GM18909 (cell line): ENCODE data around the gene IGSF9B.

Source experiments
- ATAC-seq: cut with Tn5 transposase; IDR thresholded peaks from one replicate; pipeline ENCODE4 v1.9.1; 2021; ENCODE audit warnings: mild to moderate bottlenecking; ENCODE audit not compliant: unreplicated experiment, poor library complexity

The IGSF9B gene

DNA sequence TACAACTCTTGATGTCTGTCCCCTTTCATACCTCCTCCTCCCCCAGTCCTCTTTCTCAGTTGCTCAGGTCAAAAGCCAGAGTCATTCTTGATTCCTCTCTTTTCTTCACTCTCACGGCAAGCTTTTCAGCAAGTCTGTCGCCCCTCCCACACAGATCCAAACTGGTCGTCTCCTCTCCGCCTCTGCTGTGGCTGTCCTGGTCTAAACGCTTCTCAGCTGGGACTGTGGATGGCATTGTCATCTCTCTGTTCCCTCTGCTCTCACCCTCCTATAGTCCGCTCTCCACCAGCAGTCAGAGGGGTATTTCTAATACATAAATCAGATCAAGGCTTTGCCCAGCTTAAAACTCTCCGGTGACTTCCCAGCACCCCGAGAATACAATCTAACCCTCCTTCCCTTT is 64.6 kb downstream of the IGSF9B start:
- ATAC-seq: no peak

DNA sequence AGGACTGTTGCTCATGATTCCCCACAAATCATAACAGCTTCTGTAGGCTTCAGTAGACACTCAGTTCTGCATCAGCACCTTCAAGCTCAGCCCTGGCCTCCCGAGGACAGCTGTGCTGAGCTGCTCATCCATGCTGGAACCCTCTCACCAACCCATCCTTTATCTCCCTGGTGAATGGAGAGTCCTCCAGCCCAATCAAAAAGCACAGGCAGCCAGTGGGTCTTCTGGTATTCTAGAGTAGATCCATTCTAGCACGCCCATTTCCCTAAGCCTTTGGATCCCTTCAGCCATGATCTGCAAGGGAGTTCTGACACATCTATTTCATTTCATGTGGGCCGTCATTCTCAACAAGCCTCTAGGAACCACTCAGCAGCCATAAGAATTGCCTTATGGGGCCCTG is 66.9 kb downstream of the IGSF9B start:
- ATAC-seq: no peak

DNA sequence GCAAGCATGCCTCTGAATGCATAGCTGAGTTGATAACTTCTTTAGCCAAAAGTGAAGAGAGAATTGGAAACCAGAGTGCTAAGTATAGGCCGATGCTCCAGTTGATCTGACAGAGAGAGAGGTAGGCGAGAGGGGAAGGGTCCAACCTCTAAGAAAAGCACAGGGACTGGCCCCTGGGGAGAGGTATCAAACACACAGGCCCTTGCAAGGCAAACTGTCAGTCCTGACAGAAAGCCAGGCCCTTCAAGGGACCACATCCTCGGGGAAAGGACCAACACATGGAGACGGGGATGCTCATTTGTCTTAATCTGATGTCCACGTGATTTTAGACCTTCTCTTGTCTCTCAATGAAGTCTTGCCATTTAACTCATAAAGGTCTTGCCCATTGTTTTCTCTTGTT is 67.6 kb downstream of the IGSF9B start:
- no peak for ATAC-seq

DNA sequence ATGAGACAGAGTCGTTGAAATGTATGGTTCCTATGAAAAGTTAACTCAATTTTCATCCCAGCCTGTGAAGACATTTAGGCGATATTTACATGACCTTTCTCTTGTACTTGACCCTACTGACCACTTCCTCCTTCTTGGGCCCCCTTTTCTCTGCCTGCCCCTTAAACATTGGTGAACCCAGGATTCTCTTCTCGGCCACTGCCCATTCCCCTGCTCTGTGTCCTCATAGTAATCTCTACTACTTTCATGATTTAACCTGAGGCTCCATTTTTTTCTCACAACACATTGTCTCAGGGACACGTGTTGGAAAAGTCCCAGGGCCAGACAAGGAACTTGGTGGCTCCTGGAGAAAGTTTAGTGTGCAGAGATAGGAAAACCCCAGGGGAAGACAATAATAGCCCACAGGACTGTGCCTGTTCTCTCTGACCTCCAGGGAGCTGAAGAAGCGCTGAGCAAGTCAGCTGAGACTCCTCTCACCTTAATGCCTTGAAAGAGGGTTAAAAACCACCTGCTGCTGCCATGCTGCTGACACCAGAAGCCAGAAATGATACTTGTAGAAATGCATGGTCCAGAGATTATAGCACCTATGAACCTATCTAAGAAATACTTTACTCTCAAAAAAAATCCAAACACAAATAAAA is 69.0 kb downstream of the IGSF9B start:
- no peak for ATAC-seq

DNA sequence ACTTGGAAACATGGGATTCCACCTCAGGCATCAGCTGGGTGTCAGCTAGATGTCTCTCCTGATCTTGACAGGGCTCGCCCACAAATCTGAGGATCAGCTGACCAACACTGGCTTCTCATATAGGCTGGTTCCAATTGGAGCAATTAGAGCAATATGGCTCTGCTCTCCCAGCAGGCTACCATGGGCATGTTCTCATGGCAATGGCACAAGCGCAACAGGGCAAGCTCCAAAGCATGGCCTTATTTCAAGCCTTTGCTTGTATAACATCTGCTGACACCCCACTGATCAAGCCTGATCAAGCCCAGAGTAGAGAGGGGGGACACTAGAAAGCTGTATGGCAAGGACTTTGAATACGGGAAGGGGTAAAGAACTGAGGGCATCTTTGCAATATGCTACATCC is 70.7 kb downstream of the IGSF9B start:
- no peak for ATAC-seq

DNA sequence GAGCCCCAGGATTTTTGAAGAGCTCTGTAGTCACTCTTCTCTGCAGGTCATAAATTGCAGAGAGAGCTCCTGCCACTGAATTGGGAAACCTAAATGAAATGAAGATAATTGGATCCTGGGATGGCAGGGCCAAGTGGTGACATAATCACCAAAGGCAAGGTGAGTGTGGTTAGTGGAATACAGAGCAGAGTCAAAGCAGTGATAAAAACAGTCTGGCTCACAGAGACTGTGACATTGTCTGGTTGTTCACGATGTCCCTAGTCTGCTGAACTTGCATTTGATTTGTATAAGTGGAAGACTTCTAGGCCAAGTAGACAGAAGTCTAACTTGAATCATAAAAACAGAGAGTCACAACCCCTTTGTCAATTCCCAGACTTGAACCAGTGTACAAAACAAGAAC is 84.6 kb downstream of the IGSF9B start:
- no peak for ATAC-seq

DNA sequence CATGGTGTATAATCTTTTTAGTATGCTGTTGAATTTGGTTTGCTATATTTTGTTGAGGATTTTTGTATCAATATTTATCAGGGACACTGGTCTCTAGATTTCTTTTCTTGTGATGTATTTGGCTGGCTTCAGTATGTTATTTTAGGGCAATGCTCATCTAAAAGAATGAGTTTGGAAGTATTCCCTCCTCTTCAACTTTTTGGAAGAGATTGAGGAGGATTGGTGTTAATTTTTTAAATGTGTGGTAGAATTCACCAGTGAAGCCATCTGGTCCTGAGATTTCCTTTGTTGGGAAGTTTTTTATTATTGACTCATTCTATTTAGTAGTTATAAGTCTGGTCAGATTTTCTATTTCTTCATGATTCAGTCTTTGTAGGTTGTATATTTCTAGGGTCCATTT is 89.3 kb downstream of the IGSF9B start:
- no peak for ATAC-seq

DNA sequence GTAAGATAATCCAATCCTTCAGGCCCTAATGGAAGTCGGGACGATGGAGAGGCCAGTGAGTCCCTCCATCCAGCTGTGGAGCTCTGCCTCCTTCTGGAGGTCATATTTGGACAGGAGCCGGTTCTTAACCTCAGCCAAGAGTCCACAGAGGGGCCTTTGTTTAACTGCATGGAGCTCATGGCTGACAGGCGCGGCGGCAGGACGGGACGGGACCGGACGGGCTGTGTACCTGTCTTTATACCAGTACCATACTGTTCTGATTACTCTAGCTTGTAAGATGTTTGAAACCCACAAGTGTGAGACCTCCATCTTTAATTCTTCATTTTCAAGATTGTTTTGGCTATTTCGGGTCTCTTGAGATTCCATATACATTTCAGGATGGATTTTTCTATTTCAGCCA is 91.3 kb downstream of the IGSF9B start:
- ATAC-seq: no peak

DNA sequence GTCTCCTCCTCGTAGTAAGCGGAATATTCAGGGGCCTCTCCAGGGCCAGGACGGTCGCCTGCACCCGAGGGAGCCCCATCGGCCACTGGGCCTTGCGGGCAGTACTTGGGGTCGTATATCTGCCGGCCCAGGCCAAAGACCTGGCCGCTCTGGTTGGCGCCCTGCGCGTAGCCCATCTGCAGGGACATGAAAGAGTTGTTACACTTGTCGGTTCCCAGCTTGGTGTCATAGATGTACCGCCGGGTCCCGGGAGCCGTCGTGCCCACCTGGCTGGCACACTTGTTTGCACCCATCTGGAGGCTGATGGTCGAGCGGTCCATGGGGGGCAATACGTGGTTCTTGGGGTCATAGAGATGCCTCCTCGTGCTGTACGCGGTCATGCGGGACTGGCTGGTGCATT is 92.0 kb downstream of the IGSF9B start:
- ATAC-seq: no peak

DNA sequence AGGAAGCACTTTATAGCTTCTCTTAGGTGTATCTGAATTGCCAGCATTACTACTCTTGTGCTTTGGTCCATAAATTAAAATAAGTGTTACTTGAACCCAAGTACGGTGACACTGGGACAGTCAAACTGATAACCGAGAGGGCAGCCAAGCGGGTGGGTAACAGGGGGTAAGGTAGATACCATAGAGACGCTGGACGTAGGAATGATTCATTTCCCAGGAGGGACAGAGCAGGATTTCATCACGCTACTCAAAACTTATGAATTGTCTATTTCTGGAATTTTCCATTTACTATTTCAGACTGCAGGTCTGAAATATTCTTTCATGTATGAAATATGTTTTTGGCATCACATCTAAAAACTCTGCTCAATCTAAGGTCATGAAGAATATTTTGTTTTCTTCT is 96.6 kb downstream of the IGSF9B start:
- ATAC-seq: no peak
